ELR (cell line): ENCODE results near the gene ATR.
"Not testable (repeated sequence)": the region's sequence is repeated elsewhere in the genome, so short reads cannot be mapped to it uniquely, and the experiment has no call there.

ENCODE experiments used
- DNase-seq: peaks from one replicate; pipeline ENCODE4 v3.0.0-alpha.2; 2015; ENCODE audit warnings: low read depth

ATR gene

DNA sequence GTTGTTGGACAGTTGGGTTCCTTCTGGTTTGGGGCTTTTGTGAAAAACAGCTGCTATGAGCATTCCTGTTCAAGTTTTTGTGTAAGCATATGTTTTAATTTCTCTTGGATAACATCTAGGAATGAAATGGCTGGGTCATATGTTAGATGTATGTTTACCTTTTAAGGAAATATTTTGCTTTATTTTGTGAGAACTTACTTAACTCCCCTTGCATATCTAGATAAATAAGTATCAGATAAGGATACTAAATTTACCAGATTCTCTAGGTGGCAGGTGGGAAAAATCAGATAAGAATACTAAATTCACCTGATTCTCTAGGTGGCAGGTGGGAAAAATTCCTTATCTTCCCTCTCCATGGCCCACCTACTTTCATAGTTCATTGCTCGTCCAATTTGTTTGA is 16.6 kb upstream of the ATR start:
- no peak for DNase-seq

GRCh38 chr3:142592268-142592667 is 13.7 kb upstream of the ATR start:
- DNase-seq, result not testable (repeated sequence)

GRCh38 chr3:142588703-142589102 is 10.2 kb upstream of the ATR start:
- no peak for DNase-seq

GRCh38 chr3:142586803-142587406 is 8.4 kb upstream of the ATR start:
- DNase-seq, result peak; percentile 91

DNA sequence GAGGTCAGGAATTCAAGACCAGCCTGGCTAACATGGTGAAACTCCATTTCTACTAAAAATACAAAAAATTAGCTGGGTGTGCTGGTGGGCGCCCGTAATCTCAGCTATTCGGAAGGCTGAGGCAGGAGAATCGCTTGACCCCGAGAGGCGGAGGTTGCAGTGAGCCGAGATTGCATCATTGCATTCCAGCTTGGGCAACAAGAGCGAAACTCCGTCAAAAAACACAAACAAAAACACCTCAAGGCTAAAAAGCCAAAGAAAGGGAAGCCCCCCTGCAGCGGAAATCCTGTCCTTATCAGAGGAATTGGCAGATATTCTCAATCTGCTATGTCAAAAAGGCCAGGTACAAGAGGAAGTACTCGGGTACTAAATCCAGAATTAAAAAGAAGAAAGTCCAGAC is 2.5 kb upstream of the ATR start:
- DNase-seq, result not testable (repeated sequence)

GRCh38 chr3:142580061-142580423 is 1.5 kb upstream of the ATR start:
- no peak for DNase-seq

DNA sequence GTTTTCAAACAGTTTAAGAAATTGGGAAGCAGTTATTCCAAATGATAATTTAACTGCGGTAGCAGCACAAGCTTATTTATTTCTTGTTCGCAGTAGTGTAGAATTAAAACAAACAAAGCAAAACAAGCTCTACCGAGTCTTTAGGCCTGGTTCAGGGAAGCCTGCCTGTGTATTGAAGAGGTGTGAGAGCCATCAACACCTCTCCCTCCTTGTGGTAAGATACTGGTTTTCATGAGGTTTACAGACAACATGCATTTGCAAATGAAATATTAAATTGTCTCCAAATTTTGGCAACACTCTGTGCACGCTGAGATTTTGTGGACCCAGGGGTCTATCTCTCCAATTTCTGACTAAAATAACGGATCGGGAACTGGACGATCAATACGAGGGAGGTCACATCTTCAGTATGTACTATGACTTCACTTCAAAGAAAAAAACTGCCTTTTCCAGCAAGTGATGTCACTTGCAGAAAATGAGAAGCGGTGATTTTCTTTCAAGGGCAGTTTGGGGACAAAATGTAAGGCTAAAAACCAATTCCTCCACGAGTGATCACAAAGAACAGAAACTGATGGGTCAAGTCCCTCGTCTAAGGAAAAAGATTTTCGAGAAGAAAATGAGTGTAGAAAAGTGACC is 721 bp downstream of the ATR start:
- peak; percentile 59 for DNase-seq

DNA sequence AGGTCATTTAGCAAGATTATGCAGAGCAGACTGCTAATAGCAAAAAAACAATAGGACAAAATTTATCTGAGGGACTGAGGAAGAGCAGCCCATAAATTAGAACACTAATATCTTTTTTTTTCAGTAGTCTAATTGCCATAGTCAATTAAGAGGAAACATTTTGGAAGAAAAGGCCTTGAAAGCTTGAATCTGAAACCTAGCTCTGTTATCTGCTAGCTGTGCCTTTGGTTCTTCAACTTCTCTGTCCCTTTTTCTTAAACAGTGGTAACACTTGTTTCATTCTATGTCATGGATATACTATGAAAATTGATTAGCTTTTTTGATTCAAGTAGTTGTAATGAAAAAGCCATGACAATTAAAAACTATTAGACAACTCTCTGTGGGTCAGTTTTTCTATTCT is 1.7 kb downstream of the ATR start:
- DNase-seq, result no peak

DNA sequence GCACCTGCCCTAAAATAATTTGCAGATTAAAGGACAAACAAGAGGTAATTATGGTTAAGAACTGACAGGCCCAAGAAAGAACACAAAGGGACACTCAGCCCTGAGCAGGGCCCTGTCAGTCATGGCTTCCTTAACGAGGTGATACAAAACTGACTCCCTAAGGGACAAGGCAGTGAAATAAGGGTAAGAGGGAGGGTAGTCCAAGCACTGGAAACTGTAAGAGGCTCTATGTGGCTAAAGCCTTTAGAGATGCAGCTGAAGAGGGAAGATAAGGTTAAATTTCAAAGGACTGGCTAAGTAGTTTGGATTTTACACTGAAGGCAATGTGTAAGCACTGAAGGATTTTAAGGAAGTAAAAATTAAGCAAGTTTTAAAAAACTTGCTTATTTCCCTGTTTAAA is 3.9 kb downstream of the ATR start:
- no peak for DNase-seq

DNA sequence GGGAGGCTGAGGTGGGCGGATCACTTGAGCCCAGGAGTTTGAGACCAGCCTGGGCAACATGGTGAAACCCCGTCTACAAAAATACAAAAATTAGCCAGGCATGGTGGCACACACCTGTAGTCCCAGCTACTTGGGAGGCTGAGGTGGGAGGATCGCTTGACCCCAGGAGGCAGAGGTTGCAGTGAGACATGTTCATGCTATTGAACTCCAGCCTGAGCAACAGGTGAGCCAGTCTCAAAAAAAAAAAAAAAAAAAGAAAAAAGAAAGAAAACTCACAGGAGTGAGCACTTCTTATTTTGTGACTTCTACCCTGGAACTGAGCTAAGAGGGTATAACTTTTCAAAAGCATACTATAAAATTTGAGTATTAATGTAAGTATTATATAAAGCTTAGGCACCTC is 4.3 kb downstream of the ATR start:
- DNase-seq, result not testable (repeated sequence)

GRCh38 chr3:142569422-142569821 is 9.1 kb downstream of the ATR start:
- peak; percentile 15 for DNase-seq

- DNase-seq, result no peak
Measured at GRCh38 chr3:142568393-142569017, 10.0 kb downstream of the ATR start.

GRCh38 chr3:142566096-142566495 is 12.4 kb downstream of the ATR start:
- DNase-seq, result no peak

DNA sequence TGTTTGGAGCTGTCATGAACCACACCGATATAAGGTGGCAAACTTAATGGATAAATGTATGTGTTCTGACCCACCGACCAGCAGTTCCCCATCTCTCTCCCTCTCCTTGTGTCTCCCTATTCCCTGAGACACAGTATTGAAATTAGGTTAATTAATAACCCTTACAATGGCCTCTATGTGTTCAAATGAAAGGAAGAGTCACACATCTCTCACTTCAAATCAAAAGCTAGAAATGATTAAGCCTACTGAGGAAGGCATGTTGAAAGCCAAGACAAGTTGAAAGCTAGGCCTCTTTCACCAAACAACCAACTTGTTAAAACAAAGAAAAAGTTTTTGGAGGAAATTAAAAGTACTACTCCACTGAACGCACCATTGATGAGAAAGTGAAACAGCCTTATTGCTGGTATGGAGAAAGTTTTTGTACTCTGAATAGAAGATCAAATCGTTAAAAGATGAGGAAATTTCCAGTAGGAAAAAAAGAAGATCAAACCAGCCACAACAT is 15.0 kb downstream of the ATR start:
- DNase-seq, result no peak

GRCh38 chr3:142560118-142560517 is 18.4 kb downstream of the ATR start:
- no peak for DNase-seq

- DNase-seq, result no peak
Measured at GRCh38 chr3:142553741-142554140, 24.8 kb downstream of the ATR start.

DNA sequence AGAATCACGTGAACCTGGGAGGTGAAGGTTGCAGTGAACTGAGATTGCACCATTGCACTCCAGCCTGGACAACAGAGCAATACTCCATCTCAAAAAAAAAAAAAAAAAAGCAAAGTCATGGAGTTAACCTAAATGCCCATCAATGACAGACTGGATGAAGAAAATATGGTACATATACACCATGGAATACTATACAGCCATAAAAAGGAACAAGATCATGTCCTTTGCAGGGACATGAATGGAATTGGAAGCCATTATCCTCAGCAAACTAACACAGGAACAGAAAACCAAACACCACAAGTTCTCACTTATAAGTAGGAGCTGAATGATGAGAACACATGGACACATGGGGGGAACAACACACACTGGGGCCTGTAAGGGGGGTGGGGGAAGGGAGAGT is 26.0 kb downstream of the ATR start:
- not testable (repeated sequence) for DNase-seq

DNA sequence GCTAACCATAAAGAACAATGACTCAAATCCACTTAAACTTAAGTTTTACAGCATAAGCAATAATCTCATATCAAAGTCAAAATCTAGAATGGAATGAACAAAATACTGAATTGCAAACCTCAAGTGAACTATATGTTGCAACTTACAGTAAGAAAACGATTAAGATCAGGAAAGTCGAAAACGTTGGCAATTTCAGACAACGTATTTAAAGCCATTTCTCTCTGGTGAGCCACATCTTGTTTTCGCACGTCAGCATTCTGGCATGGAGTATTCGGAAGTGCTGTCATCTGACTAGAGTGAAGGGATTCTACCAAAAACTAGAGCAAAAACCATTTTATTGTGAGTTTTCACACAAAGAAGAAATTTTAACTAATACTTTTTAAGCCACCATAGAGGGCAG is 28.5 kb downstream of the ATR start:
- no peak for DNase-seq

DNA sequence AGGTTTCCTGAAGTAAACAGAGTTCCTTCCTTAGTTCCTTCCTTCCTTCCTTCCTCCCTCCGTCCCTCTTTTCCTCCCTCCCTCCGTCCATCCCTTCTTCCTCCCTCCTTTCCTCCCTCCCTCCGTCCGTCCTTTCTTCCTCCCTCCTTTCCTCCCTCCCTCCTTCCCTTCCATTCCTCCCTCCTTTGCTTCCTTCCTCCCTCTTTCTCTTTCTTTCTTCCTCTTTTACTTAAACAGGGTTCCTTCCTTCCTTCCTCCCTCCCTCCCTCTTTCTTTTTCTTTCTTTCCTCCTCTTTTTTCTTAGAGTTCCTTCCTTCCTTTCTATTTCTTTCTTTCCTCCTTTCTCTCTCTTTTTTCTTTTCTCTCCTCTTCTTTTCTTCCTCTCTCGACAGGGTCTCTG is 35.2 kb downstream of the ATR start:
- no peak for DNase-seq

DNA sequence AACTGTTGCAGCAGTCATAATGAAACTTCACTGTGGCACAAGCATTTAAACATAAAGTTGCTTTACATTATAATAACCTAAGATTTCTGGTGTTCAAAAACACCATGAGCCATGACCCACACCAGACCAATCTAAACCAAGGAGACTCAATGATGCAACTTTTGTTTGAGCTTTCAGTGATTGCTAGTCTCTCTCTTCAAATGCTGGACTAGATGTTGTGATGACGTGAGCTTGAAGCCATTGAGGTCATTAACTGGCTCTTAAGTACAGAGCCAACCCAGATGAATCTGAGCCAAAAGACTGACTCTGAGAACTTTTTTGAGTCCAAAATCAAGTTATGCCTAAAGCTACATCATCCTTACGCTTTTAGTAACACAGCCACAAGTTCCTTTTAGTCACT is 36.5 kb downstream of the ATR start:
- DNase-seq, result no peak

DNA sequence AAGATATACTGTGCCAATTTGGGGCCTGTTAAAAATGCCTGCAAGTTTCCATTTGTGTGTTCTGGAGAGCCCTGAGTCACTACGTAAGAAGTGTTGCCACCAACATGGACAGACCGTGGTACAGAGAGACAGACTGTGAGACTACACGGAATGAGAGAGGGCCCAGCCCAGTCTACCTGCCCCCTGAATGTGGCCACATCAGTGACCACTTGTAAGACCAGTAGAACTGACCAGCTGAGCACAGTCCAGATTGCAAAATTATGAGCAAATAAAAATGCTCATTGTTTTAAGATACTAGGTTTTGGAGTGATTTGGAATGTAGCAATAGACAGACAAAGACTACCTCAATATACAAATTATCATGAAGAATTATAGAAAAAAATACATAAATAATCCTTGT is 42.0 kb downstream of the ATR start:
- DNase-seq, result no peak

DNA sequence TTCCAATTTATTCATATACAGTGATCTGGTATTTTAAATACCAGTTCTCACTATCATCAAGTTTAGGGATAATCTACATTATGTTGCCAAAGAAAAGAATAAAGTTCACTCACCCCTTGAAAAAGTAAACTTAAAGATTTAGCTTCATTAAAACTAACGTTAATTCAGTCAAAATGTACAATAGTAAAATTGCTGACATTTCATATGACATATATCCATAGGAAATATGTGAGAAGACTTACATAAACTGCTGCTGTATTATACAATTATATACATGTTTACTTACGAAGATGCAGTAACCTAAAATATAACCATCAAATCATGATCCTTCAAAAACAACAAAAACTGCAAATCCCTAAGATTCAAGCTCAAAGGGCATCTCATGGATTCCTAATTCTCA is 44.0 kb downstream of the ATR start:
- DNase-seq, result no peak

DNA sequence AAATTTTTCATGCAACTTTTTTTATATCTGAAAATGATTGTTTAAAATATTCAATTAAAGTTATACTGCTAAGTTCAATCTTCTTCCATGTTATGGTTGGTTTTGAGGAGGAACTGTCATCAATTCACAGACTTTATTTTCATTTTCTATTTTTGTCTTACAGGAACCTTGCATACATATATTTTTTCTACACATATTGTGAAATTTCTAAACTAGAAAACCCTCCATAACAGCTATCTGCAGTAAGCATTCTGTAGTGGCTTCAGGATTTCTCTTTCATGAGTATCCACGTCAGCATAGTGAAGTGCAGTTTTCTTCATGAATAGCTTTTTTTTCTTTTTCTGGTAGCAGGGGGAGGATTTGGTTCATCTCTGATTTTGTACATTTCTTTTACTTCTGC is 48.2 kb downstream of the ATR start:
- no peak for DNase-seq
